SJCRH30 (cell line): ENCODE measurements around the gene PTF1A. TPM values are rescaled to one million over a fixed set of nuclear protein-coding genes. Genes with fewer than 3 reads are reported as not detected.
"Not testable (repeated sequence)": the region's sequence is repeated elsewhere in the genome, so short reads cannot be mapped to it uniquely, and the experiment has no call there.

Experiments
- DNase-seq, 2 experiments: peaks; one replicate each; pipeline ENCODE4 v3.0.0-alpha.2; 2015 to 2020
- H3K27ac ChIP-seq: fragments of 250-450 bp; sonication (Bioruptor Pico); 2 replicates; pipeline ENCODE4 v1.5.1; 2020; ENCODE audit warnings: mild to moderate bottlenecking, moderate library complexity
- H3K27me3 ChIP-seq: fragments of 250-450 bp; sonication (Bioruptor Pico); 2 replicates; pipeline ENCODE4 v1.5.1; 2020; ENCODE audit warnings: mild to moderate bottlenecking, moderate library complexity
- H3K36me3 ChIP-seq: fragments of 250-450 bp; sonication (Bioruptor Pico); 2 replicates; pipeline ENCODE4 v1.5.1; 2020; ENCODE audit warnings: mild to moderate bottlenecking, moderate library complexity
- H3K4me1 ChIP-seq: fragments of 250-450 bp; sonication (Bioruptor Pico); 2 replicates; pipeline ENCODE4 v1.5.1; 2020; ENCODE audit warnings: mild to moderate bottlenecking, moderate library complexity
- H3K4me3 ChIP-seq: fragments of 250-450 bp; sonication (Bioruptor Pico); 2 replicates; pipeline ENCODE4 v1.5.1; 2020; ENCODE audit warnings: mild to moderate bottlenecking, moderate library complexity
- H3K9me3 ChIP-seq: fragments of 250-450 bp; sonication (Bioruptor Pico); replicated peaks from 2 replicates; pipeline ENCODE4 v1.5.1; 2020; ENCODE audit warnings: mild to moderate bottlenecking, moderate library complexity
- total RNA-seq: library from RNA; depleted of rRNA; stranded (reverse); fragments of >200 nt; shearing (Covaris generic); gene quantifications from 2 replicates; pipeline ENCODE4 v1.2.3, GENCODE V29; 2014; rRNA removed

PTF1A gene
- total RNA-seq, 1 experiment from 2014 or later: not detected

DNA sequence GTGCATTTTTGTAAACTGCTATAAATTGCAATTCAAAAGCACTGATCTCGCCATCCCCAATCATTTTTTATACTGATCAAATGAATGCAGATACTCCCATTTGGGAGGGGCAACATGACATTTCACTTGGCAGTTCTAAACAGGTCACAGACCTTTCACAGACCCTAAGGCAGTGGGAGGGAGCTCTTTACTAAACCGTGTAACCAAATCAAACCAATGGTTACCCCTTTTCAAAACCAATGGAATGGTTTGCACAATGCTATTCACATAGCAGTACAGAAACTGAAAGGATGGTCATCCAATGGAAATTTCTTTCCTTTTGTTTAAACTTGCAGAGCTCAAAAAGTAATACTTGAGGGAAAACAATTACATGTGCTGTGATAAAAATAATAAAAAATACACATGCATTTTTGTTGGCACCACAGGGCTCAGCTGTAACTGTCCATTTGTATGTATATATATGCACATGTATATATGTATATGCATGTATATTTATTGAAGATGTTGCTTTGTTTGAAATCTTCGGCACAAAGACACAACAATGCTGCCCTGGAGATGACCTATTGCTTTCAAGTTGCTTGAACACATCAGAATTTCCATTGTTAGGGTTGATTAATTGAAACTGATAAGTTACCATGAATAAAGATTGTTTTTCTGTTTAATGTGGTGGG is 14.0 kb downstream of the PTF1A start:
- Histone ChIP-seq H3K36me3 (no peaks in the 10 kb centered on the region), H3K27me3 (no peaks in the 10 kb centered on the region), H3K27ac (no peak overlapping the region), H3K4me1 (no peaks in the 10 kb centered on the region), H3K9me3 (no peaks in the 10 kb centered on the region), H3K4me3 (no peak overlapping the region)
- DNase-seq: no peak

DNA sequence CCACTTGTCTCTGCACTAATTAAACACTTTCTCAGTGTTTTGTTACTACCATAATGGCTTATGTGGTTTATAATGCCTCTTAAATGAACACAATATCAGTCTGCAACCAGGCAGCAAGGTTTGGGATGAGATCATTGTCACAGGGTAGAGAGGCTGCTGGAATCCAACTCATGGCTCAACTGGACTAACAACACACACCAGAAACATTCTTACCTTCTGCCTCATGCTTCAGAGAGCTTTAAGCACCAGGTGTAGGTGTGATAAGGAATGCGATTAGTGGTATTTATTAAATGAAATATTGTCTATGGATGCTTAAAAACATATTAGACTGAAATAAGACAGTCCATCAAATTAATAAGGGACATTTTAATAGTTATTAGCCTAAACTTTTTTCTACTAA is 25.4 kb downstream of the PTF1A start:
- no peak overlapping the region for H3K4me3 ChIP-seq
- no peaks in the 10 kb centered on the region for H3K36me3 ChIP-seq
- DNase-seq: no peak
- H3K27me3 ChIP-seq: no peaks in the 10 kb centered on the region
- H3K27ac ChIP-seq: no peak overlapping the region
- H3K4me1 ChIP-seq: no peaks in the 10 kb centered on the region
- H3K9me3 ChIP-seq: no peaks in the 10 kb centered on the region

GRCh38 chr10:23230582-23230981 is 38.5 kb downstream of the PTF1A start:
- no peak for DNase-seq
- Histone ChIP-seq H3K4me1 (no peaks in the 10 kb centered on the region), H3K27me3 (no peaks in the 10 kb centered on the region), H3K4me3 (no peak overlapping the region), H3K9me3 (no peaks in the 10 kb centered on the region), H3K36me3 (no peaks in the 10 kb centered on the region), H3K27ac (no peak overlapping the region)

DNA sequence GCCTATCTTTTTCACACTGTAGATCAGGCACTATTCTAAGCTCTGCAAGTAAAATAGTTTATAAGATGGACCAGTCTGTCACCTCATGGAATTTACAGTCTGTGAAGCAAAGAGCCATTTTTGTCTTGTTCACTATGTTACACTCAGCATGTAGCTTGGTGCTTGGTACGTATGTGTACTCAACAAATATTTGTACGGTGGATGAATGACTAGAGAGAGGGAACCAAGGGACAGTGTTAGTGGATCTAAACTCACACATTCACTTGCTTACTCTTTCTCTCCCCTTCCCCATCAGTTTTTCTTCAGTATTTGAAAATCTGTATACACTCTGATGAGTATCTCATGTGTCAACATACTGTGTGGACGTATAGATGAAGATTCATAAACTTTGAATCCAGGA is 45.9 kb downstream of the PTF1A start:
- Histone ChIP-seq H3K4me1 (no peaks in the 10 kb centered on the region), H3K4me3 (no peak overlapping the region), H3K27me3 (no peaks in the 10 kb centered on the region), H3K9me3 (no peaks in the 10 kb centered on the region), H3K27ac (no peak overlapping the region), H3K36me3 (no peaks in the 10 kb centered on the region)
- DNase-seq: no peak

- H3K9me3 ChIP-seq, H3K27ac ChIP-seq, H3K27me3 ChIP-seq, H3K4me3 ChIP-seq, DNase-seq, H3K4me1 ChIP-seq, H3K36me3 ChIP-seq: not testable (repeated sequence)
Measured at GRCh38 chr10:23241779-23242178, 49.7 kb downstream of the PTF1A start.

Other genes with a start within 250 kb of the PTF1A start
- gene MSRB2, start 96.7 kb upstream of the PTF1A start, total RNA-seq: 22.7 and 23.8 TPM in 2 replicates
- gene C10orf67, start 152.5 kb downstream of the PTF1A start, total RNA-seq: 0.15 and 0.16 TPM in 2 replicates
- 10.4 and 11.8 TPM in 2 replicates for gene OTUD1, start 246.8 kb downstream of the PTF1A start, total RNA-seq